GM19463 (cell line): ENCODE measurements around the gene CHTF18.
A peak's percentile ranks its signal among the peaks of the same experiment; 100 is the strongest.
"Not testable (repeated sequence)": the region's sequence is repeated elsewhere in the genome, so short reads cannot be mapped to it uniquely, and the experiment has no call there.

ENCODE experiments used
- ATAC-seq: cut with Tn5 transposase; IDR thresholded peaks from one replicate; pipeline ENCODE4 v1.9.1; 2021; ENCODE audit warnings: mild to moderate bottlenecking, moderate library complexity; ENCODE audit not compliant: unreplicated experiment

The CHTF18 gene

DNA sequence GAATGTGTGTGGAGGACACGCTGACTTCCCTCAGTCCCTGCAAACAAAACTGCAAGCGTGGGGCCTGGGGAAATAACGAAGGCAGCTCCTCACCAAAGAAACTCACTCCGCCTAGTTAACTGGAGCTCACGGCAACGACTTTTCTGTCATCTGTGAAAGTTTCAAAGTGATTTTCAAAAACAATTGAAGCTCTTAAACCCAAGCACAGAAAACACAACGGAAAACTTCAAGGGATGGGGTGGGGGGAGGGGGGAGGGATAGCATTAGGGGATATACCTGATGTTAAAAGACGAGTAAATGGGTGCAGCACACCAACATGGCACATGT is 15.3 kb downstream of the CHTF18 start:
- ATAC-seq: no peak

DNA sequence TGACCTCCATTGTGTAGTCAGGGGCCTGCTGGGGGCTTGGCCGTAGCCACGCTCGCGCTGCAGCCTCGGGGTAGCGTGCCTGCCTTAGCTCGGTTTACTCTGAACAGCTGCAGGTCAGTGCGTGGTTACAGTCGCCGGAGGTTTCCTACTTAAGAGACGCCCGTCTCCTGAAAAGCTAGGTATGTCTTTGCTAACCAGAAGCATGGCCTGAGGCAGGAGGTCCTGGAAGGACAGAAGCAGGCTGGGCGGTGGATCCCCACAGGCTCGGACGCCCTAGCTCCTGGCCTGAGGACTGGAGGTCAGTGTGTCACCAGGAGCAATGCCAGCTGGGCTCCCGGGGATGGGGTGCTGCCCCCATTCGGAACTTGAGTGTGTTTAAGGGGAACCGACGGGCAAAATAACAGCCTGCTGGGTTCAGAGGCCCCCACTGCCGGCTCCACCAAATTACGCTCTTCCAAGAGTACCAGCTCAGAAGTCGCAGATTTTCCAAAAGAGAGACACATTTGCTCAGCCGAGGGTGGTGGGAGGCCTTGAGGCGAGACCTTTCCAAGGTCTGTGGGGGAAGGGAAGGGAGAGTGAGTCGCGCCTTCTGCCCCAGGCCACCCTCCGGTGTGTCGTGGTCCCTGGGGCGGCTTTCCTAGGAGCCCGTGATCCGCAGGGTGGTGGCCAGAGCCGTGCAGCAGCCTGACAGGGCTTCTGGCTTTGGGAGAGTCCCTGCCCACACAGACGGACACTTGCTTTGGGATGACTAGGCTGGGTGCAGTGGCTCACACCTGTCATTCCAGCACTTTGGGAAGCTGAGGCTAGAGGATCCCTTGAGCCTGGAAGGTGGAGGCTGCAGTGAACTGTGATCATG is 16.0 kb downstream of the CHTF18 start:
- no peak for ATAC-seq

DNA sequence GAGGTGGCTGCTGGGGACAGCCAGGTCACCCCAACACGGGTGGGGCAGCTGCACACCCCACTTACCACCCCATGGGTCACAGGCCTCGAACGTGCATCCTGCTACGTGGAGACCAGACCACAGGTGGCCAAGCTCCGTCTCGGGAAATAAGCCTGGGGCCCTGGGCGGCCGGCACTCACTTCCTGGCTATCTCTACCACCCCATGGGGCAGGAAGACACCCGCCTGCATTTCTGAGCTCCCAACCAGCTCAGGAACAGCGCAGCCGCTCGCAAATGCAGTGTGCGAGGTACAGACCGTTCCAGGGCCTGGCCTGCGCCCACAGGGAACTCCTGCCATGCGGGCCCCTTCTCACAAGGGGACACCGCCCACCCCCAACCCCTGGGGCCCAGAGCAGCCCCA is 17.1 kb downstream of the CHTF18 start:
- no peak for ATAC-seq

DNA sequence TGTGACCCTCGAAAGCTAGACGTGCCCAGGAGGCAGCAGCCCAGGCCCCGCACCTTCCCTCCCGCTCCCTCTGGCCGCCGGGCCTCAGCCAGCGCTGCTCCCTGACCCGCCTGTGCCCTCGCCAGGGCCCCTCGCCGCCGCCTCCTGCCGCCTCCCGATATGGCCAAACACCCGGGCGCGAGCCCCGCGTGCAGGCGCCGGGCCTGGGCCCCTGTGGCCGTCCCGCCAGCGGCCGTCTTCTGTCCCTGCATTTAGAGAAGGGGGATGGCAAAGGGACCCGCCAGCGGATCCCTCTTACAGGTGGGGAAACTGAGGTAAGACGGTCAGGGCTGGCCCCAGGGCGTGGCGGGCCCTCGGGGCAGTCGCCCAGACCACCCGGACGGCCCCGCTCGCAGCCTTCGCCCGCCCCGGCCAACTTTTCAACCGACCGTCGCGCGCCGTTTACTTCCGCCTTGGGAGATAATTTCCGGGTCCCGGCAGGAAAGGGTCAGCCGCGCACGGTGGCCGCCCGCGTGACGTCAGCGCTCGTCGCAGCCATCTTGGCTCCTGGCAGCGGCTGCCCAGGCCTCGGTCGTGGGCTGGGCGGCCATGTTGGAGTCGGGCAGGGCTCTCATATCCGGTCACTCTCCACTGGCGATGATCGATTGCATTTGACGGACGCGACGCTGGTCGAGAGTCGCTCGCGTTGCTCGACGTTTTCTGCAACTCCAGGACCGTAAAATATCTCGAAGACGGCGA is 19.1 kb downstream of the CHTF18 start:
- peak; percentile 99 for ATAC-seq

DNA sequence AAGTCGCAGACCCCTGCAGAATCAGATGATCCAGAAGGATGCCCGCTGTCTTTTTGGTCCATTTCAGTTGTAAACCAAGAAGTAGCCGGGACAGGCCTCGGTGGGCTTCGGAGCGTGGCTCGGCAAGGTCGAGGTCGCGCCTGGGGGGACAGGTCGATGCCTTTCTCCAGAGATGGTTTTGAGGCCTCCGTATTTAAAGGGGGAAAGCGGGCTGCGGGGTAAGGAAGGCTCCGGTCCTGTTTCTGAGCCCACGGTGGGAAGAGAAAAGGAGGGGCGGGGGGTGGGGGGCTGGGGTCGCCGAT is 19.6 kb downstream of the CHTF18 start:
- ATAC-seq: no peak

DNA sequence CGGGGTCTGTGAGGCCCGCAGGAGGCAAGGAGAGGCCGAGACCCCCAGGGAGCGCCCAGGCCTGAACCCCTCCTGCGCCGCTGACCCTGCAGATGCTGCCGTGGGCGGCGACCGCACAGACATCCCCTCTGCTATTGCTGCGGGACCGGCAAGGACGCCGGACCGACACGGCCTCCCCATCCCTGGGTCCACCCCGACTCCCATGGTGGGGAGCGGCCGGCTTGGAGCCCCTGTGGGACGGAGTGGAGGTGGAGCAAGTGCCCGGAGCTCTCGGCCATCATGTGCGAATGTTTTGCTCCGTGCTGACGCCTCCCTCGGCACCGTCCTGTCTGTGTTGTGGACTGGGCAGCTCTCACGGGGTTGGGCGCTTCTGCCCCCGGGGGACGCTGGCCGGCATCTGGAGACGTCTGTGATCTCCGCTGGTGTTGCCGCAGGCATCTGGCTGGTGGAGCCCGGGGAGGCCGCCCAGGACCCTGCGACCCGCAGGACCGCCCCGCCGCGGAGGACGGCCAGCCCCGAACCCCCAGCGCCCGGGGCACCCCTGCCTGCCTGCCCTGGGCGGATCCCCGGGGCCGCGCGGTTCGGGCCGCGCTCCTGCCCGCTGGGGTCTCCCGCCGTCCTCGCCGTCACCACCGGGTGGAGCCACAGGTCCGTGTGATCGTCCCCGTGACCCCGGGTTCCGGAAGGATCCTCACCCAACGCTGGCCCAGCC is 24.9 kb downstream of the CHTF18 start:
- ATAC-seq: no peak

DNA sequence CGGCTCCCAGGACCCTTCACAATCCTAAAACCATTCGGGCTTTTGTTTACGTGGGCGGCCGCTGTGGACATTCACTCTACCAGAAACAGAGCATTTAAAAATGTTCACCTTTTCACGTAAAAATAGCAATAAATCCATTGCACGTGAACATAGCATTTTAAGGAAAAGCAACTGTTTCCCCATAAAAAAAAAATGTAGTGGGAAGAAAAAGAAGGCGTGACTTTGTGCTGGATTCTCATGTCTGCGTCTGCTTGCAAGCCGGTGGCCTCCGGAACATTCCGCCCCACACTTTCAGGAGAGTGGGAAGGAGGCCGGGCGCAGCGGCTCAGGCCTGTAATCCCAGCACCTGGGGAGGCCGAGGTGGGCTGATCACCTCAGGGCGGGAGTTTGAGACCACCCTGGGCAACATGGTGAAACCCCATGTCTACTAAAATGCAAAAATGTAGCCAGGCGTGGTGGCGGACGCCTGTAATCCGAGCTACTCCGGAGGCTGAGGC is 25.5 kb downstream of the CHTF18 start:
- ATAC-seq: no peak

DNA sequence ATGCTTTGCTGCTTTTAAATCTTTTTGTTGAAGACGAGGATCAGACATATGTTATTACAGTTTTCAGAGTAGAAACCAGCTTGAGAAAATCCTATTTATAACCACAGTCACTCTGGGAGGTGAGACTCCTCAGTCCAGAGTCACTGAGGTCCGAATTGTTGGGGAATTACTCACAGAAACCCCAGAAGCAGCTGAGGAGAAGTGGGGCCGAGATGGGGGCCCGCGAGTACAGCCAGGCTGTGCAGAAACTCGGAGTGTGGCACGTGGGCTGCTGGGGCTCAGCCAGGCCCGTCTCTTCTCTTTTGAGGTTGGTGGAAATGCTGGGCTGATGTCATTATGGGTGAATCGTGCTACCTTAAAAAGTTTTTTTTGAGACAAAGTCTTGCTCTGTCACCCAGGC is 26.6 kb downstream of the CHTF18 start:
- ATAC-seq: no peak

DNA sequence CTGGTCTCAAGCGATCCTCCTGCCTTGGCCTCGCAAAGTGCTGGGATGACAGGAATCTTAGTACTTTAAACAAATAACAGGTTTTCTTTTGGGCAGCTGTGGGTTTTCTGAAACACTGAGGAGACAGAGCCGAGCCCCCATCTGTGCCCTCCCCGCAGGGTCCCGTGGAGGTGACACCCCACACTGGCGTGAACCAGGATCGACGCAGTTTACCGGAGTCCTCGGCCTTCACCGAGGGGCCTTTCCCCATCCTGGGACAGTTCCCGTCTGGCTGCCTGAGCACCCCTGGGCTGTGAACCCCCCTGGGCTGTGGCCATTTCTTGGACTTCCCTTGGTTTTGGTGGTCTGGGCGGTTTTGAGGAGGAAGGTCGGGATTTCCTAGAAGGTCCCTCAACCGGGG is 27.4 kb downstream of the CHTF18 start:
- ATAC-seq: no peak

DNA sequence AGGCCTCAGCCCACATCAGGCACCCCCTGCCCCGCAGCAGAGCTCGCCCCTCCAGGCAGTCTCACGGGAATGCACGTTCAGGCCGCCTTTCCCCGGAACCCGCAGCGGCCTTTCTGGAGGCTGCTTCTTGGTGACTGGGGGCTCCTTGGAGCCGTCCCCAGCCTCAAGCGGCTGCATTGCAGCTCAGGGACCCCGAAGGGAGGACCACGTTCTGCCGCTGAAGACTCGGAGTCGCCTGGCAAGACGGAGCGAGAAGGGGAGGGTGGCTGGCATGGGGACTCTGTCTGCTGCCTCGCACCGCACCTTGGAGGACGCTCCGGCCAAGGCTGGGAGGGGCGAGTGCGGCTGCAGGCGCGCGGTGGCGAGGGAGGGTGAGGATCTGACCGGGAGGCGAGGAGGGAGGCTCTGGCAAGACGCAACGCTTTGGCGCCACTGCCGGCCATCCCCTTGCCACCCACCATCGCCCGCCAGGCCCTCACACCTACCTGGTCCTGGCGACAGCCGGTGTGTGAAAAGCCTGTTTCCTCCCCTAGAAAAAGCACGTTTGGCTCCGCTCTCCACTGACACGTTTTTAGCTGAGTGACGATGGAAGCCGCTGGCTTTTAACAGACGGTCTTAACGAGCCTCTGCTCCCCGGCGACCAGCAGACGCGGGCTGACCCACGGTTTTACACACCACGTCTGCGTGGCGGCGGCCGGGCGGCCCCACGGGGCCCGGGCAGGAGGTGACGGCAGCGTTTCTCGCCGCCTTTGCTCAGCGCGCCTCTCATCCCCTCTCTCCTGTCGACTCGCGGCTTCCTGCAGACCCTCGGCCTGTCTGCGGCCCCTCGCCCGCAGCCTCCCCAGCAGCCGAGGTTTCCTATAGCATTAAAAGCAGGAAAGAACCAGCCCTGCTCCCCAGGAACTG is 28.8 kb downstream of the CHTF18 start:
- ATAC-seq: no peak

DNA sequence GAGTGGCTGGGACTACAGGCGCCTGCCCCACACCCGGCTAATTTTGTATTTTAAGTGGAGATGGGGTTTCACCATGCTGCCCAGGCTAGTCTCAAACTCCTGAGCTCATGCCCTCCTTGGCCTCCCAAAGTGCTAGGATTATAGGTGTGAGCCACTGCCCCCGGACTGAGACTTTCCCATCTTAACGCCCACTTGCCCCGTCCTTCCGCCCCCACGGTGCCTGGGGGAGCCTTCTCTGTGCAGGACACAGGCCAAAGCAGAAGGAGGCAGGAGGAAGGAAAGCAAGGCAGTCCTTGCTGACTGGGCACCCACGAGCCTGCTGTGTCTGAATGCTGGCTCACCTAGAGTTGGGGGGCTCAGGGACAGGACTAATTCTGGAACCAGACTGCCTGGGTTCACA is 29.7 kb downstream of the CHTF18 start:
- no peak for ATAC-seq

DNA sequence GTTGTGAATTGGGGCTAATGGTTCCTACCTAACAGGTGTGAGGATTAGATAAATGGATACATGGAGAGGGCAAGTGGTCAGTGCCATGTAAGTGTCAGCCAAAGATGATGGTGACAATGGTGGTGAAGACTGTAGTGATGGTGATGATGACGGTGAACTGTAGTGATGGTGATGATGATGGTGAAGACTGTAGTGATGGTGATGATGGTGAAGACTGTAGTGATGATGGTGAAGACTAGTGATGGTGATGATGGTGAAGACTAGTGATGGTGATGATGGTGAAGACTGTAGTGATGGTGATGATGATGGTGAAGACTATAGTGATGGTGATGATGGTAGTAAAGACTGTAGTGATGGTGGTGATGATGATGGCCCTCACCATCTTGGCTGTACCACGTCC is 30.2 kb downstream of the CHTF18 start:
- ATAC-seq: no peak

DNA sequence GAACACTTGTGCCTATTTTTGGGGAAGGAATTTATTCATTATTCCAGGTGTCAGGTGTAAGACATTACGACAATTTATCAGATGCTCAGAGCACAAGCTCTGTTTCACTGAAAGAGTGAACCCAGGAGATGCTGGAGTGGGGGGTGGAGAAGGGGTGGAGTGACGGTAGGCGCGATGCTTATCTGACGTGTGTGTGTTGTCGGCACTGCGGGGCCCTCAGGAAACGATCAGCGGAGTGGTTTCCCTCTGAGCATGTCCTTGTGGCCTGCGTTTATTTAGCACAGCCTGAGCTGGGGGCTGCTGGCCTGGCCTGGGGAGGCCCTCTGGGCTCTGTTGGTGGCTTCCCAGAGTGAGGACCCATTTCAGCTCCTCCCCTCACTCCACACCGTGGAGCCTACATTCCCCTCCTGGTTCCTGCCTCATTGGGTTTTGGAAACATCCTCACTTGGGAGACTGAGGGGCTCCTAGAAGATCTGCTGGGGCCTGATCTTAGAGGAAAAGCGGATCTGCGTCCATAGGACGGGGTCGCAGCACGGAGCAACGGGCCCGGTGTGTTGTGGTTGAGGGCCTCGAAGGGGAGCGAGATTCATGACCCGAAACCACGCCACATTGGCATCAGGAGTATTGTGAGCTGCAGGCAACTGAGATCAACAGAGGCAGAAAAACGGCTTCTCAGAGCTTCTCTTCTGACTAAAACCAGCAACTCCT is 31.1 kb downstream of the CHTF18 start:
- ATAC-seq: no peak

DNA sequence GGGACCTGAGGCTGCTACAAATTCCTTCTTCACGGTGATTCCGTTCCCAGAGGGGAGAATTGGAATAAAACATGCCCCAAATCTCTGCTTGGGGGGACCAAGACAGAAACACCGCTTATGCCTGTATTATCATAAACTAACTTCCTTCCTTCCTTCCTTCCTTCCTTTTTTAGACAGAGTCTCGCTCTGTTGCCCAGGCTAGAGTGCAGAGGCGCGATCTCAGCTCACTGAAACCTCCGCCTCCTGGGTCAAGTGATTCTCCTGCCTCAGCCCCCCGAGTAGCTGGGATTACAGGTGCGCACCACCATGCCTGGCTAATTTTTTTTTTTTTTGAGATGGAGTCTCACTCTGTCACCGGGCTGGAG is 31.6 kb downstream of the CHTF18 start:
- ATAC-seq: not testable (repeated sequence)

DNA sequence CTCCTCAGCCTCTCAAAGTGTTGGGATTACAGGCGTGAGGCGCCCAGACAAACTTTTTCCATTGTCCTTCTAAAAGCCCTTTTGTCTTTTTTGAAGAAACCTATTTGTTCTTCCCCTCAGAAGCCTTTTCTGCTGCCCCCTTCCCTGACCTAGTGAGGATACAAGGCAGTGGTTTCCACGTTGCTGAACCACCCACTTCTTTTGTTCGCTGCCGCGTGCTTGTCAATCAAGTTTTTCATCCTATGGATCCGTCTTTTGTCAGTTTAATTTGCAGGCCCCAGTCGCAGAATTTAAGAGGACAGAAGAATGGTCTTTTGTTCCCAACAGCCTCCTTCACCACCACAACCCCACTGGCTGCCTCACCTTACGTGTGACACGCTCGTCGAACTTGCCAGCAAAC is 32.3 kb downstream of the CHTF18 start:
- ATAC-seq: no peak

DNA sequence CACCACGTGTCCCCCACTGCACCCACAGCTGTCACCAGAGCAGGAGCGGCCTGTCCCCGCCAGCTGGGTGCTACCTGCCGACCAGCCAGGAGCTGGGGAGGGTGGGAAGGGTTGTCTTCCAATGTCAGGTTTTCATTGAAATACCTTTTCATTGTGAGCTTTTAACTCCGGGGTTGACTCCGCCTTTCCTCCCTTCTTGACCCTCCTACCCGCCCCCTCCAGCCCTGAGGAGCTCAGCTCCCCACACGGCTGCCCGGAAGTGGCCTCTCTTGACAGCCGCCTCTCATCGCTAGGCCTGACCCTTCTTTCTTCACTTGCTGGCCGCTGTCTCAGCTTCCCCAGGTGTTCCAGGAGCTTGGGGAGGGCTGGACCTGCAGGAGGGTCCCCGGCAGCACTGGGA is 33.3 kb downstream of the CHTF18 start:
- ATAC-seq: no peak

DNA sequence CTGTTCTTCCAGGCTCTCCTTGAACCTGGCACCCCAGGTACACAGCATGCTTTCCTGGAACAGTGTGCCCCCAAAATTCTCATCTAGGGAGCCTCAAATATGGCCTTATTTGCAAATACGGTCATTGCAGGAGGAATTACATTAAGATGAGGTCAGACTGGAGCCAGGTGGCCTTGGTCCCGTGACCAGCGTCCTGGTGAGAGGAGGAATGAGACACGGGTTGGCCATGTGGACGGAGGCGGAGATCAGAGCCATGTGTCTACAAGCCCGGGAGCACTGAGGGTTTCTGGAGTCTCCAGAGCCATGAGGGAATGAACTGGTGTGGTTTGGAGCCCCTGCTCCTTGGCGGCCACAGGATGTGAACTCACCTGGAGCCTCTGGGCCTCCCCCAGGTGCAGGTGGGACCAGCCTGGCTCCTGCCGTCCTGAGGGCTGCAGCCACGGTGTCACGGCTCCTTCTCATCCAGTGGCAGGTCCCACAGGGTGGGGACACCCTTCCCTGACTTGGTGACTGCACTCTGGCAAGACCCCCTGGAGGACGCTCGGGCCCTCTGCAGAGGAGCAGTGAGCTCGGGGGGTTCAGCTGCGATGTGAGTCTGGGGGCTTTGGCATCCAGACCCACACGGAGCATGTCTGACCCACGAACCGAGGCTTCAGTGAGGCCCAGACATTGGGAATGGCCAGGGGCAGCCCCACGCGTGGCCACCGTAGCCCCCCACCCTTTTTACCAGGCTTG is 33.9 kb downstream of the CHTF18 start:
- no peak for ATAC-seq

DNA sequence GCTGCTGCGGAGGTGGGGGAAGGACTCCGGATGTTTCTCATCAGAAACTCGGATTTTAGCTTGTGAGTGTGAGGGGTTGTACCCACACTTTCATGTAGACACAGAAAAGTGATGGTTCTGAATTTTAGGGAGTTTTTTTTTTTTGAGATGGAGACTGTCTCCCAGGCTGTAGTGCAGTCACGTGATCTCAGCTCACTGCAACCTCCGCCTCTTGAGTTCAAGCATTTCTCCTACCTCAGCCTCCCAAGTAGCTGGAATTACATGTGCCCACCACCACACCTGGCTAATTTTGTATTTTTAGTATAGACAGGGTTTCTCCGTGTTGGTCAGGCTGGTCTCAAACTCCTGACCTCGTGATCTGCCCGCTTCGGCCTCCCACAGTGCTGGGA is 34.5 kb downstream of the CHTF18 start:
- ATAC-seq: no peak

DNA sequence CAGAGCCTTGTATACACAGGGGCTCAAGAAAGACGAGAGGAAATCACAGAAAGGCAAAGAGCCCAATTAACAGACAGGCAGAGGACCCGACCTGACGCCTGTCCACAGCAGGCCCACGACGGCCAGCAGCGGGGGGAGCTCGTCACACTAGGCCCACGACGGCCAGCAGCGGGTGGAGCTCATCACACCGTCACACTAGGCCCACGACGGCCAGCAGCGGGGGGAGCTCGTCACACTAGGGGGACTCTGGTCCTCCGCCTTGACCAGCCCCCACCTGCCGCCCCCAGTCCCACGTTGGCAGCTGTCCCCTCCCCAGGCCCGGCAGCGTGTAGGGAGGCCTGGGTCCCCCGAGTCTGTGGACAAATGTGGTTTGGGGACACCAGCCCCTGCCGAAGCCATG is 35.8 kb downstream of the CHTF18 start:
- ATAC-seq: no peak

DNA sequence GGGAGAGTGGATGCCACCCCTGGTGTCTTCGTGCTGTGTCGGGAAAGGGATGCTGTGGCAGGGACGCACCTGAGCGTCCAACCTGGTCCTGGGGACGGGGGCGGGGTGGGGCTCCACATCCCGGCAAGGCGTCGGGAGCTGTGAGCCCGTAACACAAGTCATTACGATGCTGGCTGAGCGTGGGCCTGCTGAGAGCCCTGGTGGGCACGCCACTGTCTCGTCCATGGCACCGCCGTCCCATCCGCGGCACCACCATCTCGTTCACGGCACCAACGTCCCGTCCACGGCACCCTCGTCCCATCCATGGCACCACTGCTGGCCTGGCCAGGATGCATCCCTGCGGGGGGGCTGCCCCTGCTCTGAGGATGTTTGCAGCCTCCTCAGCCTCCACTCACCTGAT is 36.2 kb downstream of the CHTF18 start:
- ATAC-seq: no peak
